DOHH2 (cell line): Measurements from ENCODE around the gene ATP2C1.

Source experiments
- EZH2phosphoT487 ChIP-seq: fragments of 200-600 bp; sonication (generic); IDR thresholded peaks from 2 replicates; pipeline ENCODE4 v1.6.1; 2017; ENCODE audit warnings: borderline replicate concordance, mild to moderate bottlenecking, antibody characterized with exemption, low read length, moderate library complexity, mixed read lengths
- TF ChIP-seq, protein P1 (sequence below): fragments of 200-600 bp; sonication (generic); IDR thresholded peaks from one replicate; pipeline ENCODE4 v1.5.1; 2014; ENCODE audit warnings: antibody characterized with exemption, mild to moderate bottlenecking, low read depth, low read length; ENCODE audit not compliant: poor library complexity, severe bottlenecking

DNA sequence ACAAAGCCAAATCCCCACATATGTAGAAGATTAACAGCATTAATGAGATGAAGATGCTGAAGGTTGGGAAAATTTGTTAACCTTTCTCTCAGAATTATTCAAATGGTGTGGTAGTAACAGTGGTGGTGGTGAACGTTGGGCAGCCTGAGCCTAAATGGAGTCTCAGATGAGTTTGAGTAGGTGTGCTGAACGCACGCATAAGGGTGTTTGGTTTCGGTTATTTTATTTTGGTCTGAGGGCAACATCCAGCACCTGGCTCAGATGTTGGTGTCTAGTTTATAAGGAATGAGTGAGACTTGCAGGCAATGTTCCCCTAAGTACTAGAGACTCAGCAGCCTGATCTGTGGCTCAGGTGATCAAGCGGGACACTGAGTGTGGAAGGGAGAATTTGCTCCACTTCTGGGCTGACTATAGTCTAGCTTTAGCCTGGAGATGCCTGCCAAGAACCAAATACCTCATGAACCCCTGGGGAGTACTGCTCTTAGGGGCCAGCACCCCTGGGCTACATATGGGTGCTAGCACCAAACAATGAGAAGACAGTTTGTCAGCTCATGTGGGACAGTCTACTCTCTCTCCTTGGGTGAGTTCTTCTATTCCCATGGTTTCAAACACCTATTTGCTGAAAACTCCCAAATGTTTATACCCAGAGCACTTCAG, 39.5 kb upstream of the ATP2C1 start:
- TF ChIP-seq, protein P1, sequence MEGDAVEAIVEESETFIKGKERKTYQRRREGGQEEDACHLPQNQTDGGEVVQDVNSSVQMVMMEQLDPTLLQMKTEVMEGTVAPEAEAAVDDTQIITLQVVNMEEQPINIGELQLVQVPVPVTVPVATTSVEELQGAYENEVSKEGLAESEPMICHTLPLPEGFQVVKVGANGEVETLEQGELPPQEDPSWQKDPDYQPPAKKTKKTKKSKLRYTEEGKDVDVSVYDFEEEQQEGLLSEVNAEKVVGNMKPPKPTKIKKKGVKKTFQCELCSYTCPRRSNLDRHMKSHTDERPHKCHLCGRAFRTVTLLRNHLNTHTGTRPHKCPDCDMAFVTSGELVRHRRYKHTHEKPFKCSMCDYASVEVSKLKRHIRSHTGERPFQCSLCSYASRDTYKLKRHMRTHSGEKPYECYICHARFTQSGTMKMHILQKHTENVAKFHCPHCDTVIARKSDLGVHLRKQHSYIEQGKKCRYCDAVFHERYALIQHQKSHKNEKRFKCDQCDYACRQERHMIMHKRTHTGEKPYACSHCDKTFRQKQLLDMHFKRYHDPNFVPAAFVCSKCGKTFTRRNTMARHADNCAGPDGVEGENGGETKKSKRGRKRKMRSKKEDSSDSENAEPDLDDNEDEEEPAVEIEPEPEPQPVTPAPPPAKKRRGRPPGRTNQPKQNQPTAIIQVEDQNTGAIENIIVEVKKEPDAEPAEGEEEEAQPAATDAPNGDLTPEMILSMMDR, result no peak
- TF ChIP-seq EZH2phosphoT487, result no peak
